GM19099 (cell line): ENCODE data around the gene SYT6.

ENCODE experiments used
- POLR2A ChIP-seq: IDR thresholded peaks from 3 replicates; pipeline ENCODE4 v1.6.1; 2011; ENCODE audit warnings: low read depth; ENCODE audit not compliant: insufficient read length; ENCODE audit errors: extremely low read depth

Gene SYT6

GRCh38 chr1:114137497-114137896 lies 16.2 kb downstream of the SYT6 start:
- no peak for TF ChIP-seq POLR2A

GRCh38 chr1:114135786-114136185 lies 17.9 kb downstream of the SYT6 start:
- no peak for TF ChIP-seq POLR2A

- TF ChIP-seq POLR2A: no peak
Observed at GRCh38 chr1:114134518-114134917, 19.2 kb downstream of the SYT6 start.

GRCh38 chr1:114133129-114133528 lies 20.5 kb downstream of the SYT6 start:
- TF ChIP-seq POLR2A: no peak

GRCh38 chr1:114131526-114132220 lies 22.0 kb downstream of the SYT6 start:
- no peak for TF ChIP-seq POLR2A

GRCh38 chr1:114130846-114131525 lies 22.7 kb downstream of the SYT6 start:
- TF ChIP-seq POLR2A: no peak

GRCh38 chr1:114130213-114130612 lies 23.5 kb downstream of the SYT6 start:
- no peak for TF ChIP-seq POLR2A

GRCh38 chr1:114128293-114128692 lies 25.4 kb downstream of the SYT6 start:
- no peak for TF ChIP-seq POLR2A

GRCh38 chr1:114126261-114127095 lies 27.2 kb downstream of the SYT6 start:
- TF ChIP-seq POLR2A: no peak

- no peak for TF ChIP-seq POLR2A
Observed at GRCh38 chr1:114124644-114125043, 29.0 kb downstream of the SYT6 start.

- TF ChIP-seq POLR2A: no peak
Observed at GRCh38 chr1:114122941-114123618, 30.6 kb downstream of the SYT6 start.

- TF ChIP-seq POLR2A: no peak
Observed at GRCh38 chr1:114118351-114118990, 35.2 kb downstream of the SYT6 start.

- TF ChIP-seq POLR2A: no peak
Observed at GRCh38 chr1:114117654-114118053, 36.0 kb downstream of the SYT6 start.

GRCh38 chr1:114116086-114116485 lies 37.6 kb downstream of the SYT6 start:
- no peak for TF ChIP-seq POLR2A
